T1000 (cell line): ENCODE data around the gene CRPPA.
"Not testable (repeated sequence)": the region's sequence is repeated elsewhere in the genome, so short reads cannot be mapped to it uniquely, and the experiment has no call there.

Experiments
- DNase-seq: peaks from one replicate; lab custom pipeline; 2025; ENCODE audit warnings: mixed read lengths; lab: John Stamatoyannopoulos, UW

Gene CRPPA

DNA sequence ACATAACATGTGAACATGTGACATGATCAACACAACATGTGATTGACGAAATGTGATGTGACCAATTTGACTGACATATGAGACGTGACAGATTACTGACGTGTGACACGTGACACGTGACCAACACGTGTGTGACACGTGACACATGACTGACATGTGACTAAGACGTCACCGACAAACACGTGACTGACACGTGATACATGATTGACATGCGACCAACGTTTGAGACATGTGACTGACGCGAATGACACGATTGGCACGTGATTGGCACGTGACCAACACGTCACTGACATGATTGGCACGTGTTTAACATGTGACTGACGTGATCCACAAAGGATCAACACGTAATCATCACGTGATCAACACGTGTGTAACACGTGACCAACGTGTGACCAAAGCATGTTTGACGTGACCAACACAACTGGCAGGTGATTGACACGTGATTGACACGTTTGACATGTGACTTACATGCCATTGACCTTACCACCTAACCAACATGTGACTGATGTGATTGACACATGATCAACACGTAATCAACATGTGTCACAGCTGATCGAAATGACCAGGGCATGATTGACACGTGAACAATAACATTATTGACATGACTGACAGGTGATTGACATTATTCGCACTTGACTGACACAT is 23.7 kb downstream of the CRPPA start:
- peak; percentile 32 for DNase-seq

DNA sequence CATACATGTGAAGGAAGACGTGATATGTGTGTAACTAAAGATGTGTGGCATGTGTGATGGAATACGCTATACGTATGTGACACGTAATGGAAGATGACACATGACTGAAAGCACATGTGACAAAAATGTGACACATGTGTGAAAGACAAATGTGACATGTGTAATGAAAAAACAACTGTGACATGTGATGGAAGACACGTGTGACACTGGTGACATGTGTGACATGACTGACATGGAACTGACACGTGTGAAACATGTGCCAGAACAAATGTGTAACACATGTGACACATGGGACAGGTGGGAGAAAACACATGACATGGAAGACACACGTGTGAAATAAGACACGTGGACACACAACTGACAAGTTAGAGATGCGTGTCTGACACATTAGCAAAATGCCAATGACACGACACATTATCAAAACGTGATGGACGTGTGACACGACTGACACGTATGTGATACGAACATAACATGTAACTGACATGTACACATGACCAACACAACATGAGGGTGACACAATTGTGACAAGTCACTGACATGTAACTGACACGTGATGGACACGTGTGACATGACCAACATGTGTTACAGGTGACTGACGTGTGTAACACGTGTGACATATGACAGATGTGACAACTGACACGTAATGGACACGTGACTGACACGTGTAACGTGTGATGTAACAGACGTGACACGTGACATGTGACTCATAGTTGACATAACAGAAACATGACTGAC is 24.4 kb downstream of the CRPPA start:
- DNase-seq = no peak

DNA sequence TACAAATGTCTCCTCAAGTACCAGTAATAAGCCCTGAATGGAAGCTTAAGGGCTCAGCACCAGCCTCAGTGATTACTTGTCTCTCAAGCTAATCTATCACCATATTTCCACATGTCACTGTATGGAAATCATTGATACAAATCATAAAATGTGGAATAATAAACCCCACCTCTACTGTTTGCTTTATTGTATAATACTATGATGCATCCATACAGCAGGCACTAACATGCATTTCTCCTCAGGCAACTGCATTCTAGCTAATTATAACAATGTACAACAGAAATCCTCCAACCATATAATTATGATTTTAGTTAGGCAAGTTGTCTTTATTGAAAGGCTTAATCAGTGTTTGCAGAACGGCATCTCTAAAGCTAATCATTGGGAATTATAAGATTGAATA is 26.2 kb downstream of the CRPPA start:
- DNase-seq = no peak

DNA sequence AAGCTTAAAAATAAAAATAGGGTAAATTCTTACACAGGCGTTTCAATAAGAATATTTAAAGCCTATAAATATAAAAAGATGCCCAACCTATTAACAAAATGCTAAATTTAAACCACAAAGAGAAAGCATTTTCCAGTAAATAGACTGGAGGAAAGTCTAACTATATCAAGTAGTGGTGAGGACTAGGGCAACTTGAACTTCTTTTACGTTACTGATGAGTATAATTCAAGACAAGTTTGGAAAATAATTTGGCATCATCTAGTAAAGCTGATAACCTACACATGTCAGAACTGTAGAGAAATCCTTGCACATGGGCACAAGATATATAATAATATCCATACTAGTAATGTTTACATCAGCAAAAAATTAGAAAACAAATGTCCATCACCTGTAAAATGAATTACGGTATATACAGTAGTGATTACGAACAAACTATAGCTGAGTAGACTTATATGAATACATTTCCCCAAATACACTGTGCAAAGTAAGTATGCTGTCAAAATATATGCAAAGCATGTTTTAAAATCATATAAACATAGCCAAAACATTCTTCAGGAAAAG is 27.4 kb downstream of the CRPPA start:
- DNase-seq = no peak

DNA sequence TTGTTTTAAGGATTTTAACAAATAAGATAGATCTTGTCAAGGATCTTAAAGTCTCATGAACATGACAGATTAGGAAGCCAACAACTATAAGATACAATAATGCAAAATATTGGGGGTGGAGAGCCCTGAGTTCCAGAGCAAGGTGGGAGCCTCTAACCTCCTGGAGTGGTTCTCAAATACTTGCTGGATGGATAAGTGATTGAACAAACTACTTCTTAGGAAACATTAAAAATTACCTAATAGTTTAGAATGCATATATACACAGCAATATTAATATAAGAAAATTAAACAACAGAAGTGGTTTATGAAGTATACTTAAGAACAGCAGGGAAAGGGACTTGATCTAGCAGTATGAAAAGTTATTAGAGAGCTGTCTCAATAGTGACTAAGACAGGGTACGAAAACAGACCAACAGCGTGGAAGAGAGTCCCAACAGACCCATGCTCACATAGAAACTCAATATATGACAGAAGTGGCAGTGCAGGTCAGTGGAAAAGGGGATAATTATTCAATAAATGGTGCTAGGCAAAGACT is 28.3 kb downstream of the CRPPA start:
- DNase-seq = no peak

DNA sequence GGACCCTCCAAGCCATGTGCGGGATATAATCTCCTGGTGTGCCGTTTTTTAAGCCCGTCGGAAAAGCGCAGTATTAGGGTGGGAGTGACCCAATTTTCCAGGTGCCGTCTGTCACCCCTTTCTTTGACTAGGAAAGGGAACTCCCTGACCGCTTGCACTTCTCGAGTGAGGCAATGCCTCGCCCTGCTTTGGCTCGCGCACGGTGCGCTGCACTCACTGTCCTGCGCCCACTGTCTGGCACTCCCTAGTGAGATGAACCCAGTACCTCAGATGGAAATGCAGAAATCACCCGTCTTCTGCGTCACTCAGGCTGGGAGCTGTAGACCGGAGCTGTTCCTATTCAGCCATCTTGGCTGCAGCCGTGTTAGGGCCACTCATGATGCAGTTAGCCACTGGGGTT is 37.6 kb downstream of the CRPPA start:
- DNase-seq = not testable (repeated sequence)

DNA sequence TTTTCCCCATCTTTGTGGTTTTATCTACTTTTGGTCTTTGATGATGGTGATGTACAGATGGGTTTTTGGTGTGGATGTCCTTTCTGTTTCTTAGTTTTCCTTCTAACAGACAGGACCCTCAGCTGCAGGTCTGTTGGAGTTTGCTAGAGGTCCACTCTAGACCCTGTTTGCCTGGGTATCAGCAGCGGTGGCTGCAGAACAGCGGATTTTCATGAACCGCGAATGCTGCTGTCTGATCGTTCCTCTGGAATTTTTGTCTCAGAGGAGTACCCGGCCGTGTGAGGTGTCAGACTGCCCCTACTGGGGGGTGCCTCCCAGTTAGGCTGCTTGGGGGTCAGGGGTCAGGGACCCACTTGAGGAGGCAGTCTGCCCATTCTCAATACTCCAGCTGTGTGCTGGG is 38.2 kb downstream of the CRPPA start:
- DNase-seq = not testable (repeated sequence)
